ENCODE data around the gene KLHL10. TPM values are rescaled to one million over a fixed set of nuclear protein-coding genes. Genes with fewer than 3 reads are reported as not detected.

The KLHL10 gene
- total and polyA plus RNA-seq, 4 donors: 0.03 to 0.17 (median 0.07) TPM; not detected in 1

DNA sequence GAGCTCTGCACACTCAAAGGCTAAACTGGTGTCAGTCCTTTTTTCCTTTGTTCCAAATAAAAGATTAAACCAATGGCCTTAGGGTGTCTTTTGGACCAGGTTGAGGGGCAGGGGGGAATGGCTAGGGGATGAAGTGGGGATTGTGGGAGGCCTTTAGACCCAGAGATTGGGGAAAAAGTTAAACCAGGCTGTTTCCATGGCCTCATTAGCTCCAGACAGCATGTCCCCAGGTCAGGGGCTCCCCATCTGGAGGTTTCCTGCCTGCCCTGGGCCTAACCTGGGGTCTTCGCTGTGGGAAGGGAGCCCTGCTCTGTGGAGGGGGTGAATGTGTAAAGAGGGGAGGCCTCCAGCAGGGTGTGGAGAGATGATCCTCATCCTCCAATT lies 14.5 kb upstream of the KLHL10 start:
- H3K27me3 ChIP-seq (ENCODE audit: control insufficient read depth in 4 of 4, insufficient read depth in 4 of 4, low read length in 3 of 4): no peaks in the 10 kb centered on the region
- WGBS: 98% methylated on average over 1 of the region's 1 CpG
- no peak overlapping the region for H3K4me3 ChIP-seq (ENCODE audit: low read depth in 1 of 3, low read length in 3 of 3)
- H3K4me1 ChIP-seq (ENCODE audit: control insufficient read depth in 4 of 4, insufficient read depth in 4 of 4, low read length in 3 of 4): no peaks in the 10 kb centered on the region
- no peak for DNase-seq (ENCODE audit: low spot score)
- no peak for TF ChIP-seq CTCF (IDR thresholded peaks at IDR 0.05; ENCODE audit: low read depth, low read length, missing input control)
- H3K9ac ChIP-seq (ENCODE audit: low read depth in 1 of 2, low read length in 2 of 2): no peak overlapping the region
- peaks cover 0 to 14% (median 4%) of the 10 kb centered on the region in 4 donors for H3K36me3 ChIP-seq (ENCODE audit: control insufficient read depth in 4 of 4, insufficient read depth in 3 of 4, low read depth in 1 of 4, low read length in 3 of 4)
- no peaks in the 10 kb centered on the region for H3K9me3 ChIP-seq (ENCODE audit: control insufficient read depth in 4 of 4, low read length in 3 of 4)
- H3K27ac ChIP-seq (ENCODE audit: low read depth in 1 of 2, low read length in 2 of 2): no peak overlapping the region

GRCh38 chr17:41823580-41823979 lies 14.0 kb upstream of the KLHL10 start:
- no peak overlapping the region for H3K9ac ChIP-seq (ENCODE audit: low read depth in 1 of 2, low read length in 2 of 2)
- WGBS: 94% methylated on average over 7 of the region's 7 CpGs
- DNase-seq (ENCODE audit: low spot score): no peak
- peaks cover 0 to 16% (median 4%) of the 10 kb centered on the region in 4 donors for H3K36me3 ChIP-seq (ENCODE audit: control insufficient read depth in 4 of 4, insufficient read depth in 3 of 4, low read depth in 1 of 4, low read length in 3 of 4)
- no peak overlapping the region for H3K4me3 ChIP-seq (ENCODE audit: low read depth in 1 of 3, low read length in 3 of 3)
- no peaks in the 10 kb centered on the region for H3K4me1 ChIP-seq (ENCODE audit: control insufficient read depth in 4 of 4, insufficient read depth in 4 of 4, low read length in 3 of 4)
- no peak for TF ChIP-seq JUND (IDR thresholded peaks at IDR 0.05)
- TF ChIP-seq RXRA (IDR thresholded peaks at IDR 0.05): no peak
- TF ChIP-seq CTCF (IDR thresholded peaks at IDR 0.05; ENCODE audit: low read depth, low read length, missing input control): no peak
- TF ChIP-seq EGR1 (IDR thresholded peaks at IDR 0.05; ENCODE audit: low read depth in 2 of 2): no peak
- TF ChIP-seq FOXA2 (IDR thresholded peaks at IDR 0.05): no peak
- TF ChIP-seq, protein P1, sequence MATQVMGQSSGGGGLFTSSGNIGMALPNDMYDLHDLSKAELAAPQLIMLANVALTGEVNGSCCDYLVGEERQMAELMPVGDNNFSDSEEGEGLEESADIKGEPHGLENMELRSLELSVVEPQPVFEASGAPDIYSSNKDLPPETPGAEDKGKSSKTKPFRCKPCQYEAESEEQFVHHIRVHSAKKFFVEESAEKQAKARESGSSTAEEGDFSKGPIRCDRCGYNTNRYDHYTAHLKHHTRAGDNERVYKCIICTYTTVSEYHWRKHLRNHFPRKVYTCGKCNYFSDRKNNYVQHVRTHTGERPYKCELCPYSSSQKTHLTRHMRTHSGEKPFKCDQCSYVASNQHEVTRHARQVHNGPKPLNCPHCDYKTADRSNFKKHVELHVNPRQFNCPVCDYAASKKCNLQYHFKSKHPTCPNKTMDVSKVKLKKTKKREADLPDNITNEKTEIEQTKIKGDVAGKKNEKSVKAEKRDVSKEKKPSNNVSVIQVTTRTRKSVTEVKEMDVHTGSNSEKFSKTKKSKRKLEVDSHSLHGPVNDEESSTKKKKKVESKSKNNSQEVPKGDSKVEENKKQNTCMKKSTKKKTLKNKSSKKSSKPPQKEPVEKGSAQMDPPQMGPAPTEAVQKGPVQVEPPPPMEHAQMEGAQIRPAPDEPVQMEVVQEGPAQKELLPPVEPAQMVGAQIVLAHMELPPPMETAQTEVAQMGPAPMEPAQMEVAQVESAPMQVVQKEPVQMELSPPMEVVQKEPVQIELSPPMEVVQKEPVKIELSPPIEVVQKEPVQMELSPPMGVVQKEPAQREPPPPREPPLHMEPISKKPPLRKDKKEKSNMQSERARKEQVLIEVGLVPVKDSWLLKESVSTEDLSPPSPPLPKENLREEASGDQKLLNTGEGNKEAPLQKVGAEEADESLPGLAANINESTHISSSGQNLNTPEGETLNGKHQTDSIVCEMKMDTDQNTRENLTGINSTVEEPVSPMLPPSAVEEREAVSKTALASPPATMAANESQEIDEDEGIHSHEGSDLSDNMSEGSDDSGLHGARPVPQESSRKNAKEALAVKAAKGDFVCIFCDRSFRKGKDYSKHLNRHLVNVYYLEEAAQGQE (IDR thresholded peaks at IDR 0.05): no peak
- no peak for TF ChIP-seq FOXA1 (IDR thresholded peaks at IDR 0.05)
- TF ChIP-seq RAD21 (IDR thresholded peaks at IDR 0.05): no peak
- TF ChIP-seq MAX (IDR thresholded peaks at IDR 0.05): no peak
- no peak for TF ChIP-seq SP1 (IDR thresholded peaks at IDR 0.05)
- no peak for TF ChIP-seq GABPA (IDR thresholded peaks at IDR 0.05 in 1 of 2, conservative IDR thresholded peaks at IDR 0.05 in 1 of 2)
- TF ChIP-seq YY1 (IDR thresholded peaks at IDR 0.05): no peak
- TF ChIP-seq NR2F2 (IDR thresholded peaks at IDR 0.05): no peak
- TF ChIP-seq, protein P2, sequence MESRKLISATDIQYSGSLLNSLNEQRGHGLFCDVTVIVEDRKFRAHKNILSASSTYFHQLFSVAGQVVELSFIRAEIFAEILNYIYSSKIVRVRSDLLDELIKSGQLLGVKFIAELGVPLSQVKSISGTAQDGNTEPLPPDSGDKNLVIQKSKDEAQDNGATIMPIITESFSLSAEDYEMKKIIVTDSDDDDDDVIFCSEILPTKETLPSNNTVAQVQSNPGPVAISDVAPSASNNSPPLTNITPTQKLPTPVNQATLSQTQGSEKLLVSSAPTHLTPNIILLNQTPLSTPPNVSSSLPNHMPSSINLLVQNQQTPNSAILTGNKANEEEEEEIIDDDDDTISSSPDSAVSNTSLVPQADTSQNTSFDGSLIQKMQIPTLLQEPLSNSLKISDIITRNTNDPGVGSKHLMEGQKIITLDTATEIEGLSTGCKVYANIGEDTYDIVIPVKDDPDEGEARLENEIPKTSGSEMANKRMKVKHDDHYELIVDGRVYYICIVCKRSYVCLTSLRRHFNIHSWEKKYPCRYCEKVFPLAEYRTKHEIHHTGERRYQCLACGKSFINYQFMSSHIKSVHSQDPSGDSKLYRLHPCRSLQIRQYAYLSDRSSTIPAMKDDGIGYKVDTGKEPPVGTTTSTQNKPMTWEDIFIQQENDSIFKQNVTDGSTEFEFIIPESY (IDR thresholded peaks at IDR 0.05): no peak
- TF ChIP-seq HNF4A (conservative IDR thresholded peaks at IDR 0.05): no peak
- TF ChIP-seq TAF1 (conservative IDR thresholded peaks at IDR 0.05): no peak
- no peak for TF ChIP-seq HNF4G (IDR thresholded peaks at IDR 0.05)
- H3K27me3 ChIP-seq (ENCODE audit: control insufficient read depth in 4 of 4, insufficient read depth in 4 of 4, low read length in 3 of 4): no peaks in the 10 kb centered on the region
- no peak overlapping the region for H3K27ac ChIP-seq (ENCODE audit: low read depth in 1 of 2, low read length in 2 of 2)
- no peaks in the 10 kb centered on the region for H3K9me3 ChIP-seq (ENCODE audit: control insufficient read depth in 4 of 4, low read length in 3 of 4)

Measured in liver (tissue), 9 donors.